H4 (cell line): Measurements from ENCODE around the gene DDAH1. TPM values are rescaled to one million over a fixed set of nuclear protein-coding genes. Genes with fewer than 3 reads are reported as not detected.

ENCODE experiments used
- DNase-seq: peaks from one replicate; pipeline ENCODE4 v3.0.0-alpha.2; 2015; ENCODE audit warnings: low spot score
- total RNA-seq: library from RNA; depleted of rRNA; stranded (reverse); fragments of >200 nt; shearing (Covaris generic); gene quantifications from 2 replicates; pipeline ENCODE4 v1.2.3, GENCODE V29; 2014; rRNA removed

DDAH1 gene
- total RNA-seq, 1 experiment from 2014 or later: 6.1 TPM

DNA sequence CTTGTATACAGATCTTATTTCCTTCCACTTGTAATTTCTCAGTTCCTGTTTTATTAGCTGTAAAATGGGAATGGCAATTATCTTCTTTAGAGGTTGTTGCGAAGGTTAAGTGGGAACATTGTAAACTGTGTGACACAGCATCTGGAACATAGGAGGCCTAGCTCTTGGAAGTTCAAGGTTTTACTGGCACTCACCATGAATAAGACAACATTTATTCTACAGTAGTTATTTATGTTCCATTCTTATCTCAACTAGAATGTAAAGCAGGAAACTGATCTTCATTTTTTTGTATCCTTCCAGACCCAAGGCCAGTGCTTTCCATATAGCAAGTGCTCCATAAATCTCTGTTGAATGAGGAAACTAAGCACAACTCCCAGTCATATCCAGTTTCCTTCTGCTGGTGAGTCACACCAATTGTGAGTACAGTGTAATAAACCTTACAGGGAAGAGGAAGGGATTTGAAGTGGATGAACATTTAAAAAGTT, 189.9 kb downstream of the DDAH1 start:
- peak; percentile 65 for DNase-seq

GRCh38 chr1:85273397-85273796, 191.6 kb downstream of the DDAH1 start:
- no peak for DNase-seq

DNA sequence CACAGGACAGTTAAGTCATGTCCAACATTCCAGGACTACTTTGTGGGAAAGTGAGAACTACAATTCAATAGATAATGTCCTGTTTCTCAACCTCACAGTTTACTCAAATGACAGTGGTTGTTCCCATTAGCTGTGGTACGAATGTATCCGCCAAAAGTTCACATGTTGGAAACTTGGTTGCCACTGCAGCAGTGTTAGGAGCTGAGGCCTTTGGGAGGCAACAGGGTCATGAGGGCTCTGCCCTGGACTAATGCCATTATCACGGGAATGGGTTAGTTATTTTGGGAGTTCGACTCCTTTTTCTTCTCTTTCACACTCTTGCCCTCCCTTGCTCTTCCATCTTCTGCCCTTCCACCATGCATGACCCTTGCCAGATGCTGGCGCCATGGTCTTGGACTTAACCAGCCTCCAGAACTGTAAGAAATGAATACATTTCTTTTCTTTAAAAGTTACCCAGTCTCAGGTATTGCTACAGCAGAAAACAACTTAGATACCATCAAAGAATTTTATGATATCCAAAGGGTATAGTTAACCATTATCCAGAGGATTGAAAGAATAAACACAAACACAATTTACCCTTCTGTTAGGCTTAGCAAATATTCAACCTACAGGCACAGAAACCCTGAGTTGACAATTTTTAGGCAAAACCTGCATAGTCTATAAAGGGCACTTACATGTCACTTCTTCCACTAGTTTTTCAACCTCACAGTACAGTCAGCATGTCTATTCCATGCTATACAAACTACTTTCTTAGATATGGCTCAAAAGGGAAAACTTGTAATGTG, 196.0 kb downstream of the DDAH1 start:
- no peak for DNase-seq

Other genes starting within 250 kb of the DDAH1 start
- gene C1orf52, start 205.5 kb downstream of the DDAH1 start, total RNA-seq: 15.2 and 16.6 TPM in 2 replicates
- 13.1 and 19.8 TPM in 2 replicates for gene BCL10, start 188.5 kb downstream of the DDAH1 start, total RNA-seq
- 6.7 and 10.4 TPM in 2 replicates for gene CCN1, start 115.6 kb upstream of the DDAH1 start, total RNA-seq
- 7.0 and 8.4 TPM in 2 replicates for gene ZNHIT6, start 243.3 kb upstream of the DDAH1 start, total RNA-seq